ENCODE data around the gene LY6G5B.

The LY6G5B gene

GRCh38 chr6:31626952-31627351, 42.8 kb upstream of the LY6G5B start:
- TF ChIP-seq CTCF (IDR thresholded peaks at IDR 0.05; ENCODE audit: low read depth, low read length), result no peak
- no peak for DNase-seq (ENCODE audit: extremely low read depth, low read depth)

- no peak for DNase-seq (ENCODE audit: extremely low read depth, low read depth)
- no peak for TF ChIP-seq CTCF (IDR thresholded peaks at IDR 0.05; ENCODE audit: low read depth, low read length)
Measured at GRCh38 chr6:31627690-31628287, 42.0 kb upstream of the LY6G5B start.

- TF ChIP-seq CTCF (IDR thresholded peaks at IDR 0.05; ENCODE audit: low read depth, low read length), result no peak
Measured at GRCh38 chr6:31629014-31629413, 40.8 kb upstream of the LY6G5B start.

GRCh38 chr6:31630177-31630934, 39.4 kb upstream of the LY6G5B start:
- DNase-seq (ENCODE audit: extremely low read depth, low read depth), result no peak
- no peak for TF ChIP-seq CTCF (IDR thresholded peaks at IDR 0.05; ENCODE audit: low read depth, low read length)

More at GRCh38 chr6:31629014-31629413, 40.8 kb upstream of the LY6G5B start:
- no peak for DNase-seq (ENCODE audit: extremely low read depth, low read depth)

DNA sequence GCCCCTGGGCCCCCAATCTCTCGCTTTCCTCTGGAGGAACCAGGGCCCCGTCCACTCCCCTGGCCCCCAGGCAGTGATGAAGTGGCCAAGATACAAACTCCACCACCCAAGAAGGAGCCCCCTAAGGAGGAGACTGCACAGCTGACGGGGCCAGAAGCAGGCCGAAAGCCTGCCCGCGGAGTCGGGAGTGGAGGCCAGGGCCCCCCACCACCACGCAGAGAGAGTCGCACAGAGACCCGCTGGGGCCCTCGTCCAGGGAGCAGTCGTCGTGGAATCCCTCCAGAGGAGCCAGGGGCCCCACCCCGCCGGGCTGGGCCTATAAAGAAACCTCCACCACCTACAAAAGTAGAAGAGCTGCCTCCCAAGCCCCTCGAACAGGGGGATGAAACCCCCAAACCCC, 38.6 kb upstream of the LY6G5B start:
- TF ChIP-seq CTCF (IDR thresholded peaks at IDR 0.05; ENCODE audit: low read depth, low read length), result no peak
- no peak for DNase-seq (ENCODE audit: extremely low read depth, low read depth)

GRCh38 chr6:31631681-31632278, 38.0 kb upstream of the LY6G5B start:
- no peak for TF ChIP-seq CTCF (IDR thresholded peaks at IDR 0.05; ENCODE audit: low read depth, low read length)
- DNase-seq (ENCODE audit: extremely low read depth, low read depth), result no peak

- DNase-seq (ENCODE audit: extremely low read depth, low read depth), result no peak
- TF ChIP-seq CTCF (IDR thresholded peaks at IDR 0.05; ENCODE audit: low read depth, low read length), result no peak
Measured at GRCh38 chr6:31632279-31632946, 37.4 kb upstream of the LY6G5B start.
